NCI-H510A (cell line): ENCODE results near the gene LPCAT1.

Experiments
- DNase-seq: peaks from one replicate; lab custom pipeline; 2025; lab: John Stamatoyannopoulos, UW

Gene LPCAT1

GRCh38 chr5:1497795-1498622, 25.8 kb downstream of the LPCAT1 start:
- no peak for DNase-seq

GRCh38 chr5:1497242-1497777, 26.4 kb downstream of the LPCAT1 start:
- no peak for DNase-seq

GRCh38 chr5:1495525-1495897, 28.2 kb downstream of the LPCAT1 start:
- DNase-seq, result no peak

- DNase-seq, result no peak
These were observed 28.8 kb downstream of the LPCAT1 start for GRCh38 chr5:1494780-1495524.

GRCh38 chr5:1493941-1494340, 29.8 kb downstream of the LPCAT1 start:
- DNase-seq, result no peak

GRCh38 chr5:1493413-1493812, 30.3 kb downstream of the LPCAT1 start:
- no peak for DNase-seq

GRCh38 chr5:1492757-1493156, 31.0 kb downstream of the LPCAT1 start:
- DNase-seq, result no peak

GRCh38 chr5:1490376-1490775, 33.4 kb downstream of the LPCAT1 start:
- DNase-seq, result no peak

- no peak for DNase-seq
These were observed 34.0 kb downstream of the LPCAT1 start for GRCh38 chr5:1489754-1490153.

GRCh38 chr5:1488882-1489680, 34.7 kb downstream of the LPCAT1 start:
- no peak for DNase-seq

- no peak for DNase-seq
These were observed 36.5 kb downstream of the LPCAT1 start for GRCh38 chr5:1487079-1487764.

GRCh38 chr5:1486271-1486670, 37.5 kb downstream of the LPCAT1 start:
- DNase-seq, result no peak

- DNase-seq, result no peak
These were observed 38.1 kb downstream of the LPCAT1 start for GRCh38 chr5:1485579-1486118.

GRCh38 chr5:1484730-1485578, 38.8 kb downstream of the LPCAT1 start:
- DNase-seq, result no peak

GRCh38 chr5:1483856-1484729, 39.7 kb downstream of the LPCAT1 start:
- DNase-seq, result no peak

- no peak for DNase-seq
These were observed 40.7 kb downstream of the LPCAT1 start for GRCh38 chr5:1483064-1483463.

GRCh38 chr5:1481959-1482331, 41.8 kb downstream of the LPCAT1 start:
- DNase-seq, result no peak

- DNase-seq, result no peak
These were observed 42.3 kb downstream of the LPCAT1 start for GRCh38 chr5:1481266-1481958.

GRCh38 chr5:1480806-1481205, 43.0 kb downstream of the LPCAT1 start:
- DNase-seq, result no peak
